Kidney (tissue), 22 donors: Measurements from ENCODE around the gene DYDC2. TPM values are rescaled to one million over a fixed set of nuclear protein-coding genes. Genes with fewer than 3 reads are reported as not detected.

Source experiments
- DNase-seq, 5 donors: peaks; one replicate each; pipeline ENCODE4 v3.0.0-alpha.2; 2013 to 2020
- FAIRE-seq: peaks from 2 replicates; lab custom pipeline; 2012; peaks lifted over from hg19 to GRCh38; lab: Jason Lieb, UNC
- H3K27ac ChIP-seq, 2 donors: one replicate each; pipeline ENCODE4 v1.7.0; 2013; ENCODE audit warnings: low read depth in 2 of 2, low read length in 2 of 2, inconsistent platforms in 1 of 2
- H3K27me3 ChIP-seq: one replicate; pipeline ENCODE4 v1.7.1; 2013; ENCODE audit warnings: low read length, inconsistent platforms; ENCODE audit not compliant: control insufficient read depth, insufficient read depth
- H3K36me3 ChIP-seq, 3 donors: one replicate each; pipeline versions ENCODE4 v1.7.0 to v1.7.1; 2013; ENCODE audit warnings: low read length in 3 of 3, control low read depth in 1 of 3, inconsistent platforms in 1 of 3; ENCODE audit not compliant: insufficient read depth in 3 of 3, control insufficient read depth in 2 of 3
- H3K4me1 ChIP-seq, 3 donors: one replicate each; pipeline versions ENCODE4 v1.7.0 to v1.7.1; 2013; ENCODE audit warnings: low read length in 3 of 3, inconsistent platforms in 1 of 3, low read depth in 1 of 3; ENCODE audit not compliant: control insufficient read depth in 2 of 3, insufficient read depth in 2 of 3
- H3K4me3 ChIP-seq, 3 donors: one replicate each; pipeline versions ENCODE4 v1.7.0 to v1.8.1; 2013; ENCODE audit warnings: low read length in 3 of 3, control low read depth in 1 of 3, inconsistent platforms in 1 of 3
- H3K9ac ChIP-seq, 3 donors: one replicate each; pipeline versions ENCODE4 v1.7.0 to v1.7.1; 2013; ENCODE audit warnings: low read length in 3 of 3, control low read depth in 1 of 3, inconsistent platforms in 1 of 3
- H3K9me3 ChIP-seq, 3 donors: one replicate each; pipeline versions ENCODE4 v1.7.0 to v1.7.1; 2013; ENCODE audit warnings: low read length in 3 of 3, control low read depth in 1 of 3, inconsistent platforms in 1 of 3; ENCODE audit not compliant: control insufficient read depth in 2 of 3, insufficient read depth in 1 of 3
- CTCF ChIP-seq: IDR thresholded peaks from 3 replicates; pipeline ENCODE4 v1.5.1; 2012; ENCODE audit warnings: mild to moderate bottlenecking, moderate library complexity, borderline replicate concordance; ENCODE audit not compliant: insufficient read depth; ENCODE audit errors: extremely low read depth
- intact Hi-C: fragments of 100-400 bp; cut with DNase I; formaldehyde crosslinking; loops from one replicate; pipeline ENCODE4 v1.11.1; 2022
- long read RNA-seq, 10 donors: library from polyadenylated mRNA in 1 of 10; unstranded in 1 of 10; transcript quantifications; one replicate each; pipeline ENCODE4 v2.0.0 and lab custom pipeline, GENCODE V29; 2021 to 2026
- polyA plus RNA-seq: library from polyadenylated mRNA; stranded (reverse); fragments of 350-450 nt; fragmentation: Illumina TruSeq; extraction: RNeasy Lipid Tissue Mini Kit (QIAGEN cat#74804); gene quantifications from one replicate; pipeline ENCODE4 v1.2.3, GENCODE V29; 2014; ENCODE audit warnings: low read depth, low replicate concordance; ENCODE audit not compliant: insufficient read depth
- total RNA-seq: library from RNA; stranded (reverse); fragmentation: NEBNext Ultra II Directional; extraction: Animal tissue kit (Norgen Biotek cat#: 25700); gene quantifications from one replicate; pipeline ENCODE4 v1.2.1, GENCODE V29; 2021
- donor health status: control.
- donor health status: control.
- donor health status: control.
- donor health status: control.
- donor health status: control.
- donor health status: DM: yes; HTN: yes; CAD: no.
- donor health status: Normal renal cell carcinoma (clear cell type).

The DYDC2 gene, protein sequence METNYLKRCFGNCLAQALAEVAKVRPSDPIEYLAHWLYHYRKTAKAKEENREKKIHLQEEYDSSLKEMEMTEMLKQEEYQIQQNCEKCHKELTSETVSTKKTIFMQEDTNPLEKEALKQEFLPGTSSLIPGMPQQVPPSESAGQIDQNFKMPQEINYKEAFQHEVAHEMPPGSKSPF
- total RNA-seq (0.57 TPM), polyA plus RNA-seq (0.22 TPM)
- long read RNA-seq, donor 1: 0 reads
- long read RNA-seq, donor 2, partial matches to known transcripts: 0 of 1 reads
- long read RNA-seq, donor 2, other reads (novel, unspliced or antisense): 0 of 1 reads
- long read RNA-seq, donor 3: 0 reads
- long read RNA-seq, donor 4: 0 reads
- long read RNA-seq, donor 5: 0 reads
- long read RNA-seq, donor 6: 0 reads
- long read RNA-seq, donor 7, partial matches to known transcripts: 1 of 3 reads
- long read RNA-seq, donor 7, other reads (novel, unspliced or antisense): 0 of 3 reads
- long read RNA-seq, donor 8: 0 reads
- long read RNA-seq, donor 9: 0 reads
- long read RNA-seq, donor 10: 0 reads

- Histone ChIP-seq H3K9ac (no peak within 1 kb of the TSS), H3K4me1 (peaks cover 0 to 4% (median 0%) of the 10 kb centered on the region in 3 donors), H3K9me3 (no peaks in the 10 kb centered on the region), H3K4me3 (peak within 1 kb of the TSS; percentile 24 to 50 (median 39)), H3K27ac (no peak within 1 kb of the TSS), H3K27me3 (no peaks in the 10 kb centered on the region), H3K36me3 (no peaks in the 10 kb centered on the region)
- FAIRE-seq (no peak), DNase-seq (peak; percentile 82 to 95 (median 92))
- intact Hi-C loops: no loop called here
- TF ChIP-seq CTCF: no peak
Measured at GRCh38 chr10:80356563-80356988, at the start of gene DYDC2, which contains the start of gene DYDC1. Gene DYDC2 (plus strand): TSS chr10:80356781. CDS start chr10:80362444, 5,663 bp downstream. Gene DYDC1 (minus strand): TSS chr10:80356755. CDS start chr10:80352601, 4,154 bp downstream.

DNA sequence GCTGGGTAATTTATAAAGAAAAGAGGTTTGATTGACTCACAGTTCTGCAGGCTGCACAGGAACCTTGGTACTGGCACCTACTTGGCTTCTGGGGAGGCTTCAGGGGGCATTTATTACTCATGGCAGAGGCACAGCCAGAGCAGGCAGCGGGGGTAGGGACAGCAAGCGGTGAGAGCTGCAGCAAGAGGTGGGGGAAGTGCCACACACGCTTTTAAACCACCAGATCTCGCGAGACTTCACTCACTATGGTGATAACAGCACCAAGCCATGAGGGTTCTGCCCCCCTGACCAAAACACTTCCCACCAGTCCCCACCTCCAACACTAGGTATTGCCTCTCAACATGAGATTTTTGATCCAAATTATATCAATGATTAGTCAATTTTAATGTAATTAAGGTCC is 43.1 kb upstream of the DYDC2 start:
- intact Hi-C loops: no loop called here
- H3K9me3 ChIP-seq: no peaks in the 10 kb centered on the region
- no peak overlapping the region for H3K27ac ChIP-seq
- H3K4me1 ChIP-seq: no peaks in the 10 kb centered on the region
- no peak for DNase-seq
- H3K27me3 ChIP-seq: no peaks in the 10 kb centered on the region
- no peaks in the 10 kb centered on the region for H3K36me3 ChIP-seq
- no peak overlapping the region for H3K9ac ChIP-seq
- FAIRE-seq: no peak
- no peak for TF ChIP-seq CTCF
- no peak overlapping the region for H3K4me3 ChIP-seq

GRCh38 chr10:80315391-80315790 is 41.2 kb upstream of the DYDC2 start:
- TF ChIP-seq CTCF: no peak
- H3K4me1 ChIP-seq: no peaks in the 10 kb centered on the region
- intact Hi-C loops: no loop called here
- DNase-seq (no peak), FAIRE-seq (no peak)
- no peaks in the 10 kb centered on the region for H3K27me3 ChIP-seq
- H3K4me3 ChIP-seq: no peak overlapping the region
- H3K9ac ChIP-seq: no peak overlapping the region
- H3K36me3 ChIP-seq: no peaks in the 10 kb centered on the region
- H3K27ac ChIP-seq: no peak overlapping the region
- no peaks in the 10 kb centered on the region for H3K9me3 ChIP-seq
